GM18499 (cell line): ENCODE measurements around the gene SNX22.
"Not testable (repeated sequence)": the region's sequence is repeated elsewhere in the genome, so short reads cannot be mapped to it uniquely, and the experiment has no call there.

Experiments
- ATAC-seq: cut with Tn5 transposase; IDR thresholded peaks from one replicate; pipeline ENCODE4 v1.9.1; 2021; ENCODE audit warnings: moderate number of reproducible peaks; ENCODE audit not compliant: insufficient read depth, unreplicated experiment

SNX22 gene

DNA sequence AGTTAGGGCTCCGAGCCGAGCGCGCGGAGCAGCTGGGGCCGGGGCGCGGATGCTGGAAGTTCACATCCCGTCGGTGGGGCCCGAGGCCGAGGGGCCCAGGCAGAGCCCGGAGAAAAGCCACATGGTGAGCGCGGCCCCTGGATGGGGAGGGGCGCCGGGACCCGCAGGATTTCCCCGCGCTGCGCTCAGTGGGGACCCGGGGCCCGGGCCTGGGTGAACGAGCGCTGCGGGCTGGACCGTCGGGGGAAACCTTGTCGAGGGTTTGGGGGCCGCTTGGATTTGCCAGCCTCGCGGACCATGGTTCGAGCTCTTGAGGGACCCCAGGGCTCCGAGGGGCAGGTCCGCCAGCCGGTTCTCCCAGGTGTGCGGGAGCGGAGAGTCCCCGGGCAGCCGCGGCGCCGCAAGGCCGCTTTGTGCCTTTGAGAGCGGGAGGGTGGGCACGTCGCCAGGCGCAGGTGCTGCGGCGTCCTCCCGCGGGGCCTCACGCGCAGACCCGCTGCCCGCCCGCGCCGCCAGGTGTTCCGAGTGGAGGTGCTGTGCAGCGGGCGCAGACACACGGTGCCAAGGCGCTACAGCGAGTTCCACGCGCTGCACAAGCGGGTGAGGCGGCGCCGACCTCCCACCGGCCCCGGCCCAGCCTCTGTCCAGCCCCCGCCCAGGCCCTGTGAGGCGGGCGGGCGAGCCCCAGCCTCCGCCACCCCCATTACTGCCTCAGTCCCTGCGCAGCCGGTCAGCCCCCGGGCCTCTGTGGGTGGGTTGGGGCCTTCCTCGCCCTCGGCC, at the start of gene SNX22:
SNX22 (plus strand) TSS at position 5 of the 780 bp plus-strand sequence; CDS start at position 50, 45 bp downstream.
- no peak for ATAC-seq

DNA sequence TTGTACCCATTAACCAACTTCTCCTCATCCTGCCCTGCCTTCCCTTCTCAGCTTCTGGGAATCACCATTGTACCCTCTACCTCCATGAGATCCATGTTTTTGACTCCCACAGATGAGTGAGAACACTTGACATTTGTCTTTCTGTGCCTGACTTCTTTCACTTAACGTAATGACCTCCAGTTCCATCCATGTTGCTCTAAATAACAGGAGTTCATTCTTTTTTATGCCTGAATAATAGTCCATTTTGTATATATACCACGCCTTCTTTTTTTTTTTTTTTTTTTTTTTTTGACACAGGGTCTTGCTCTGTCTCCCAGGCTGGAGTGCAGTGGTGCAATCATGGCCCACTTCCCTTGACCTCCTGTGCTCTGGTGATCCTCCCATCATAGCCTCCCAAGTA, 49.0 kb upstream of the SNX22 start:
- ATAC-seq, result no peak

GRCh38 chr15:64105113-64105704, 46.3 kb upstream of the SNX22 start:
- ATAC-seq, result no peak

DNA sequence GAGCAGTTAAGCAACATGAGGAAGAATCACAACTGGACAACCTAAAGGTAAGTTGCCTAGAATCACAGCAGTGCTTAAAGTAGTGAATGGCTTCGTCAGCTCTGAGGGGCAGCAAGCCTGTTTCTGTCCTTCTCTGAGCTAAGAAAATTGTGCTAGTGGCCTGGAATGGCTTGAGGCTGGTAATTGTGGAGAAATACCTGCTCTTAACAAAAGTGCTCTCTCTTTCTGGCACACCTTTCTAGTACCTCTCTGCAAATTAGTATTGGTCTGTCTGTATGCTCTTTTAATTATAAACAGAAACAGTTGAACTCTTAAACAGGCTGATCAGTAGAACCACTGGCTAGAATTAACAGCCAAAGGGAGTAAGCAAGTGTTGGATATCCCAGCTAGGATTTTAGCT, 44.2 kb upstream of the SNX22 start:
- ATAC-seq, result no peak

DNA sequence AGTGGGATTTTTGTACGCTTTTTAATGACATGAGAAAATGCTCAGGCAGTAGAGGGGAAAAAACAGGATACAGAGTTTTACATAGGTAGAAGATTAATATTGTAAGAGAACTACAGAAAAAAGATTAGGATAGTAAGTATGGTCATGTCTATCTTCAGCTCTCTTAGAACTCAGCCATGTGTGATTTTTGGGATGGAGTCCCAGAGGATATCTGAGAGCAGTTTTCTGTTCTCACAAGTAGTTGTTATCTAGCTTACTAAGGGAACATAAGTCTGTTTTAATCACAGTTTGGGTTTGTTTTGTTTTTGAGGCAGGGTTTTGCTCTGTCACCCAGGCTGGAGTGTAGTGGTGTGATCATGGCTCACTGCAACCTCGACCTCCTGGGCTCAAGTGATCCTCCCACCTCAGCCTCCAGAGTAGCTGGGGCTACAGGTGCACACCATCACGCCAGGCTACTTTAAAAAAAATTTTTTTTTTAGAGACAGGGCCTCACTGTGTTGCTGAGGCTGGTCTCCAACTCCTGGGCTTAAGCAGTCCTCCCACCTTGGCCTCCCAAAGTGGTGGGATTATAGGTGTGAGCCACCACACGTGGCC, 41.3 kb upstream of the SNX22 start:
- ATAC-seq, result not testable (repeated sequence)

DNA sequence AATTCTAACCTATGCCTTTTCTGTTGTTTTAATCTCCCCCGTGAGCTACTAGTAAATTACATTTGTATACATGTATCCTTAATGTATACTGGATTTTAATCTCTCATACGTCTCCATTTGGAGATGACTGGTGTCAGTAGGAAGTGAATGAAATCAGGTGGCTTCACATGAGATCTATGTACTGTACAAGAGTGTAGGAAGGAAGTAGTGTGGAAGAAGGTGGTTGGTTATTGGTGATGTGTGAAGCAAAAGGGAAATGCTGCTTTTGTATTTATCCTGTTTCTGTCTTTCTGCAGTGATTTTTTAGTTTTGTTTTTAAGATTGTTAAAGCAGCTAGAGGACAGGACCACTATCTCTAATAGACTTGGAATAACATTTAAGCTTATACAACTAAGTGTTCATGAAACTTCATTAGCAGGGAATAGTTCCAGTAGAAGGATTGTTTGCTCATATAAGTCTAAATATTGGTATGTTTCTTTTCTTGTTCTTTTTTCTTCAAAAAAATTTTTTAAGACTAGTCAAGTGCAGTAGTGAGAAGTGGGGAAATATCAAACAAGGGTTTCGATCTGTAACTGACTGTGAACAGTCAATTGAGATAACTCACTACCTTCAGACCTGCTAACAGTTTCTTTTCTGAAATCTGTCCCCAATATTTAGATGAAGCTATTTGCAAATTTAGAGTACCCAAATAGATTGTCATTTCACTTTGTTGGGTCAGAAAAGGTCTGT, 40.4 kb upstream of the SNX22 start:
- ATAC-seq, result no peak

DNA sequence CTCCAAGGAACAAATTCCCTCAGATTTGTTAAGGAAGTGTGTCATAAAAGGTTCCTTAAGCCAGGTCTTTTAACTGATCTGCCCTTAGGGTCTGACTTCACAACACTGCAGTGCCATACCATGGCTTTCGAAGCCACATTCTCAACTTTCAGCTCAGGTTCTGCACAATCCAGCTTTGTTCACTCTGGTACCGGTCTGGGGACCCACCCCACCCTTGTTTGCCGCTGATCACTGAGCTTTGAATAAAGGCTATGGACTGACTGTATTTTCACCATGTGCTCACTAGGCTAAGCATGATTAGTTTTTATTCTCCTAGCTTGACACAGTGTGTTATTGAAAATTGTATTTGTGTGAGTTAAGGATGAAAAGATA, 39.9 kb upstream of the SNX22 start:
- ATAC-seq, result no peak

GRCh38 chr15:64112073-64112772, 39.3 kb upstream of the SNX22 start:
- no peak for ATAC-seq

- no peak for ATAC-seq
These were observed 38.6 kb upstream of the SNX22 start for GRCh38 chr15:64112904-64113303.

DNA sequence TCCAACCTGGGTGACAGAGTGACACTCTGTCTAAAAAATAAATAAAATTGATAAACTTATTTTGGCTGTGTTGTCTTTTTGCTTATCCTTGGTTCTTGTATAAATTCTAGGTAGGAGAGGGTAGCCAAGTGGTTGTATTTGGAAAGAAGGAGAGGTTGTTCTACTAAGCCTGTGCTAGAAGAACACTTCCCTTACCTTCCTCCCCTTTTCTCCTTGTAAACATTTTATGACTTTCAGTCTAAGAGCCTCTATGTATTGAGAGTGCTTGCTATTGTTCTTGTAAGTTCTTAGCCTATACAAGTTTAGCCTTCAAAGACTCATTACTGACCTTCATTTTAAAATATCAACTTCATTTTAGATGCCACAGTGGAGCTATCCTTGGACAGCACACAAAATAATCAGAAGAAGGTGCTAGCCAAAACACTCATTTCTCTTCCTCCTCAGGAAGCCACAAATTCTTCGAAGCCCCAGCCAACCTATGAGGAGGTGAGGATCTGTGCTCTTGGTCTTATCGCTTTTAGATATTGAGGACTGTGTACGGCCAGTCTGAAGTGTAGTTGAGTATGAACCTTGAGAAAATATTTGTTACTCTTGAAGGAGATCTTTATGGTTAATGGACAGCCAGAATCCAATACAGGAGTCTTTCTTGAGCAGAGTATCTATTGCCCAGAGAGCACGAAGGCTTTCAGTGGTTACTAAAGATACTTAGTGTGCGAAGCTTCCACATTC, 33.6 kb upstream of the SNX22 start:
- no peak for ATAC-seq

DNA sequence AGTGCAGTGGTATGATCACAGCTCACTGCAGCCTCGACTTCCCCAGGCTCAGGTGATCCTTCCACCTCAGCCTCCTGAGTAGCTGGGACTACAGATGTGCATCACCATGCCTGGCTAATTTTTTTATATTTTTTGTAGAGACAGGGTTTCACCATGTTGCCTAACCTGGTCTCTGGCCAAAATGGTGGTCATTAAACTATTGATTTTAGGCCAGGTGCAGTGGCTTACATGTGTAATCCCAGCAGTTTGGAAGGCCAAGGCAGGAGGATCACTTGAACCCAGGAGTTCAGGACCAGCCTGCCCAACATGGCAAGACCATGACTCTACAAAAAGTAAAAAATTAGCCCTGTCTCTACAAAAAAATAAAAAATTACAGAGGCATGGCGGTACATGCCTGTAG, 31.2 kb upstream of the SNX22 start:
- ATAC-seq, result not testable (repeated sequence)

DNA sequence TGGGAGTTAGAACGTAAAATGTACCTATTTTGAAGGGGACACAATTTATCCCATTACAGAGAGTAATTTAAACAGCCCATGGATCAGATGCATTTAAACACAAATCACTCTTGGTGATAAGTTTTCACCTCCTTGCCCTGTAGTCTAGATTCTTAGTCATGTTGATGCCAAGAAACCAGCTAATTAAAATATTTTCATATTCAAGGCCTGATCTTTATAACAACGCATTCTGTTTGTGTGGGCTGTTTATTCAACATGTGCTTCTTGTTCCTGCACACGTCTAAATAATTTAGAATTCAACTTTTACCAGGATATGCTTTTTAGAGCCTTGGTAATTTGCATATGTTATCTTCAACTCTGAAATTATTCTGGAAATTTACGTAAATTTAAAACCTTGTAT, 29.9 kb upstream of the SNX22 start:
- ATAC-seq, result no peak

DNA sequence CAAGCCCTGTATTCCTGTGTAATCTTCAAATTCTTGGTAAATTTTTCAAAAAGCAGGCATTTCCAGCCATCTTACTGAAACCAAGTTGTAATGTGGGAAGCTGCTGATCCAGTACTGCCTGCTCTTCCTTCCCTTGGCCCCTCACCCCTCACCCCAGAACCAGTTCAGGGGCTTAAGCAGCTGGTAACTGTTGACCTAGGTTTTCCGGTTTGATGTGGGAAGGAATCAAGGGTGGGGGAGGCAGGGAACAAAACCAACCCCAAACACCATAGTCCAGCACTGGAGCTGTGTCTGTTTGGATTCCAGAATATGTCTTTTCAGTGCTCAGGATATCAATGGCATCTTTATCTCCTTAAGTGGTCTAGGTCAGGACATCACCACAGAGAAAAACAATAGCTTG, 29.1 kb upstream of the SNX22 start:
- no peak for ATAC-seq

GRCh38 chr15:64122936-64123351, 28.6 kb upstream of the SNX22 start:
- no peak for ATAC-seq

- no peak for ATAC-seq
These were observed 25.6 kb upstream of the SNX22 start for GRCh38 chr15:64125978-64126377.

DNA sequence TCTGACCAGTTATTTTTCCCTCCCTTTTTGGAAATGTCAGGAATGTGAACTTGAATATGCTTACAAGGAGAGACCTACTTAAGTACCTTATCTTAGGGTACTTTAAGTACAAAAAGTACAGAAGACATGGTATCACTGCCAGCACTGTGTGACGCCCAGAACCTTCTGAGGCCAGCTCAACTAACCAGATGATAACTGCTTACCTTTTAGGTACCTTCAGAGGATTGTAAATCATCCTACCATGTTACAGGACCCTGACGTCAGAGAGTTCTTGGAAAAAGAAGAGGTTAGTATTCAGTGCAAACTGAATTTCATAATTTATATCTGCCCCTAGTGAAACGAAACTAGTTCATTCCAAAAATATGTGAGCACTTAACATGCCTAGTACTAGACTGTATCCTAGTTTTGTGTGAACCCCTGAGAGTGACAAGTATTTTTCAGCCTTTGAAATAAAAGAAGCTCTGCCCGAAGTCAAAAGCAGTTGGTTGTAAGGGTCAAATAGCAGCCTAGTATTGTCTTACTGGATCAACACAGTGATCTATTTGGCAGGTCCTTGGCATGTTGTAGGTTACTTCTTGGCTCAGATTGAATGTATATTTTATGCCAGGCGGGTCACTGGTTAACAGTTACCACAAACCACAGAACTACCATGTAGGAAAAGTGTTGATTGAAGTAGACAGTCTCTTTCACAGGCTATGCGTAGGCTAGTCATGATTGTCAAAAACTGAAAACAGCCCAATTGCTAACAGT, 23.8 kb upstream of the SNX22 start:
- ATAC-seq, result no peak

DNA sequence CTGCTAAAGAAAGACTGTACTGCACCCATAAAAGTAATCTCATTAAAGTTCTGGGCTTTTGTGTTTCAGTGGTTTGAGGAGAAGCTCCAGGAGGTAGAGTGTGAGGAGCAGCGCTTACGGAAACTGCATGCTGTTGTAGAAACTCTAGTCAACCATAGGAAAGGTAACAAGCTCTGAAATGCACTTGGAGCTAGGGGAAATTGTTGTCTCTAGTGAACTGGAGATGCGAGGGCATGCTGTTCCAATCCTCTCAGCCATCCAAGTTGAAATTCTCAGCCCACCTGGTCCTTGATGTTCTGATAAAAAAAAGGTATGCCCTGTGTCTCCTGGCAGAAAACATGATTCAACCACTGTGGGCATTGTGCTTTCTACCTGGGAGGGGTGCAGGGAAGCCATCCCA, 21.4 kb upstream of the SNX22 start:
- no peak for ATAC-seq

- no peak for ATAC-seq
These were observed 20.0 kb upstream of the SNX22 start for GRCh38 chr15:64131547-64131946.

DNA sequence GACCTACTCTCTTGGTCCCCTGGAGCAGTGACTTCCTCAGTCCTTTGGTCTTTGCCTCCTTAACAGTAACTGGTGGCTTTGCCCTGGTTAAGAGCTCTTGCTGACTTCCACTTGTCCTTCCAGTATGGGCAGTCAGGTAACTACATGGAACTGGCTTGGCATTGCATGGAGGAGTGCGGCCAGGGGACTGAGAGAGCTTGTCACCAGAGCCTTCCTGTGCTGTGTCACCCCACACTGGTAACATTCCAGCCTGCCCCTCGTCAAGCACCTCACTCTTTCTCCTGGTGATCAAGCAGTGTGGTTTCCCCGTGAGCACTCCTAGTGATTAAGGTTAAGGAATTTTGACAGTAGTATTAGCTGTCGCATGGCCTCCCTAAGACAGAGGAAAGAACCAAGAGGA, 19.3 kb upstream of the SNX22 start:
- ATAC-seq, result no peak
